ENCODE results near the gene MRPS24. TPM values are rescaled to one million over a fixed set of nuclear protein-coding genes. Genes with fewer than 3 reads are reported as not detected.
"Not testable (repeated sequence)": the region's sequence is repeated elsewhere in the genome, so short reads cannot be mapped to it uniquely, and the experiment has no call there.

The MRPS24 gene
- total RNA-seq, 1 donor from 2014 or later = 118 TPM

GRCh38 chr7:43847496-43847895 lies 21.8 kb downstream of the MRPS24 start:
- DNase-seq (ENCODE audit: low spot score) = no peak
- no peak overlapping the region for H3K4me3 Mint-ChIP-seq
- intact Hi-C loops (cut with micrococcal nuclease) = no loop called here
- H3K27me3 Mint-ChIP-seq (ENCODE audit: insufficient read depth) = peaks cover 3% of the 10 kb centered on the region
- H3K4me1 Mint-ChIP-seq (ENCODE audit: low read depth) = no peaks in the 10 kb centered on the region
- no peaks in the 10 kb centered on the region for H3K9me3 Mint-ChIP-seq
- no peak overlapping the region for H3K27ac Mint-ChIP-seq
- no peaks in the 10 kb centered on the region for H3K36me3 Mint-ChIP-seq (ENCODE audit: low read depth)

DNA sequence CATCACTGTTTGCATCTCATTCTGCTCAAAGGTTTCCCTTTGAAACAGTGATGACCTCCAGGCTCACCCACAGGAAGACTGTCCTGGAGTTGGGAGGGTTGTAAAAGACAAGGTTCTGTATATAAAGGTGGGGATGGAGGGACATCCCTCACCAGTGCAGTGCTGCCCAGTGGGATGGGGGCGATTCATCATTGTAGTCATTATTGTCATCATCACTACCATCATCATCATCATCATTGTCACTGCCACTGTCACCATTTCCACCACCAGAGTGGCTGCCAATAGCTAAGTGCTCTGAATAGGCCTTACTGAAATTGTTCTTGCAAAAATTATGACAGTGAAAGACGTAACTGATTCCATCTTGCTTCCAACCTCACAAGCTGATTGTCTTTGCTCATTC lies 24.7 kb downstream of the MRPS24 start:
- intact Hi-C loops (cut with micrococcal nuclease) = no loop called here
- no peak for DNase-seq (ENCODE audit: low spot score)

DNA sequence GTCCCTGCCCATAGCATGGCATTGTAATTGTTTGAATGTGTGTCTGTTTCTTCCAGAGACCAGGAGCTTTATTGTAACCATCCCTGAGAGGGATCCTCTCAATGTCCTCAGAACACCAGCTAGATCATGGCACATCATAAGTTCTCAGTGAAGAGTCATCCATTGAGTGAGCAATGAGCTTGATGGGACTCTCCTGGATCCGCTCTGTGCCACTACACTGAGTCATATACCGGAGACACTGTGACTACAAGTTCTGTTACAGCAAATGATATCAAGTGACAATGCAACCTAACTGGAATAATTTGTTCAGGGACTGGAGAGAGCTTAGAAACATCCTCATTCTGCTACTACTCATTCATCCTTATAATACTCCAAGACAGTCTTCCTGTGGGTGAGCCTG lies 25.1 kb downstream of the MRPS24 start:
- no peaks in the 10 kb centered on the region for H3K36me3 Mint-ChIP-seq (ENCODE audit: low read depth)
- no peaks in the 10 kb centered on the region for H3K4me1 Mint-ChIP-seq (ENCODE audit: low read depth)
- no peaks in the 10 kb centered on the region for H3K9me3 Mint-ChIP-seq
- no peak overlapping the region for H3K4me3 Mint-ChIP-seq
- H3K27ac Mint-ChIP-seq = no peak overlapping the region
- peaks cover 3% of the 10 kb centered on the region for H3K27me3 Mint-ChIP-seq (ENCODE audit: insufficient read depth)
- no peak for DNase-seq (ENCODE audit: low spot score)
- intact Hi-C loops (cut with micrococcal nuclease) = no loop called here

More for the DNA sequence above, 24.7 kb downstream of the MRPS24 start:
- H3K27me3 Mint-ChIP-seq (ENCODE audit: insufficient read depth) = peaks cover 3% of the 10 kb centered on the region
- H3K4me3 Mint-ChIP-seq = no peak overlapping the region
- H3K4me1 Mint-ChIP-seq (ENCODE audit: low read depth) = no peaks in the 10 kb centered on the region
- no peaks in the 10 kb centered on the region for H3K36me3 Mint-ChIP-seq (ENCODE audit: low read depth)
- H3K27ac Mint-ChIP-seq = no peak overlapping the region
- no peaks in the 10 kb centered on the region for H3K9me3 Mint-ChIP-seq

DNA sequence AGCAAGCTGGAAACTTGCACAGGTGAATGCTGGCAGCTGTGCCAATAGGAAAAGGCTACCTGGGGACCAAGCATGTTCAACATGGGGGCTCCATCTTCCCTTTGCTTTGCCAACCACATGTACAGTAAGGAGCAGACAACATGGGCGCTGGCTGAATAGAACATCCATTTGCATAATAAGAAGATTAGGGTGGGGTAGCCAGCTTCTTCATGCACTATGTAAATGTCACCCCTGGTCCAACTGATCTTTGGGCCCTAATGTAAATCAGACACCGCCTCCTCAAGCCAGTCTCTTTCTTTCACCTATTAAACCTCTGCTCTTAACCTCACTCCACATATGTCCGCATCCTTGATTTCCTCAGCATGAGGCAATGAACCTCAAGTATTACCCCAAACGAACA lies 26.0 kb downstream of the MRPS24 start:
- Mint-ChIP-seq H3K36me3 (ENCODE audit: low read depth) (no peaks in the 10 kb centered on the region), H3K9me3 (no peaks in the 10 kb centered on the region), H3K4me3 (no peak overlapping the region), H3K27ac (no peak overlapping the region), H3K4me1 (ENCODE audit: low read depth) (no peaks in the 10 kb centered on the region), H3K27me3 (ENCODE audit: insufficient read depth) (peaks cover 5% of the 10 kb centered on the region)
- DNase-seq (ENCODE audit: low spot score) = no peak
- intact Hi-C loops (cut with micrococcal nuclease) = no loop called here

DNA sequence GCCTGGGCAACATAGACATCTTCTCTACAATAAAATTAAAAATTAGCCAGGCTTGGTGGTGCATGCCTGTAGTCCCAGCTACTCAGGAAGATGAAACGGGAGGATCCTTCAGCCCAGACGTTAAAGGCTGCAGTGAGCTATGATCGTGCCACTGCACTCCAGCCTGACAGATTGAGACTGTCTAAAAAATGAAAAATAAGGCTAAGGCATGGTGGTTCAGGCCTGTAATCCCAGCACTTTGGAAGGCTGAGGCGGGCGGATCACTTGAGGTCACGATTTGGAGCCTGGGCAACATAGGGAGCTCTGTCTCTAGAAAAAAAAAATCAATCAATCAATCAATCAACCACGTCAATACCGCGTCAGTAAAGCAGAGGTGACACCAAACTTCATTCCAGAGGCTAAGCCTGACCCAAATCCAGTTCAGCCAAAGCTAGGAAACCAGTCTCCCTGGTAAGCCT lies 31.1 kb downstream of the MRPS24 start:
- peaks cover 16% of the 10 kb centered on the region for H3K4me1 Mint-ChIP-seq (ENCODE audit: low read depth)
- no peak for DNase-seq (ENCODE audit: low spot score)
- no peaks in the 10 kb centered on the region for H3K36me3 Mint-ChIP-seq (ENCODE audit: low read depth)
- H3K27me3 Mint-ChIP-seq (ENCODE audit: insufficient read depth) = peaks cover 4% of the 10 kb centered on the region
- no peak overlapping the region for H3K4me3 Mint-ChIP-seq
- H3K9me3 Mint-ChIP-seq = peaks cover 7% of the 10 kb centered on the region
- no peak overlapping the region for H3K27ac Mint-ChIP-seq
- intact Hi-C loops (cut with micrococcal nuclease) = loop anchor here (1.0 to 10.0 kb wide), 9 partner anchors 109 to 1896 kb away; partner anchors contain the start of gene COA1

- H3K36me3 Mint-ChIP-seq (ENCODE audit: low read depth) = no peaks in the 10 kb centered on the region
- H3K9me3 Mint-ChIP-seq = peaks cover 17% of the 10 kb centered on the region
- H3K27ac Mint-ChIP-seq = peak overlapping the region; percentile 78
- intact Hi-C loops (cut with micrococcal nuclease) = loop anchor here (1.0 to 10.0 kb wide), 7 partner anchors 34 to 1892 kb away; partner anchors contain the start of genes COA1 and MRPS24
- peak; percentile 24 for DNase-seq (ENCODE audit: low spot score)
- H3K27me3 Mint-ChIP-seq (ENCODE audit: insufficient read depth) = peaks cover 2% of the 10 kb centered on the region
- H3K4me1 Mint-ChIP-seq (ENCODE audit: low read depth) = peaks cover 16% of the 10 kb centered on the region
- H3K4me3 Mint-ChIP-seq = peak overlapping the region; percentile 73
Measured at GRCh38 chr7:43834463-43835251, 34.7 kb downstream of the MRPS24 start.

- H3K27ac Mint-ChIP-seq; H3K4me3 Mint-ChIP-seq; DNase-seq (ENCODE audit: low spot score); H3K36me3 Mint-ChIP-seq (ENCODE audit: low read depth): not testable (repeated sequence)
- intact Hi-C loops (cut with micrococcal nuclease) = loop anchor here (10.0 kb wide), 2 partner anchors 526 to 756 kb away; no protein-coding TSS in a partner anchor
- H3K9me3 Mint-ChIP-seq = peaks cover 17% of the 10 kb centered on the region
- peaks cover 17% of the 10 kb centered on the region for H3K27me3 Mint-ChIP-seq (ENCODE audit: insufficient read depth)
- peaks cover 16% of the 10 kb centered on the region for H3K4me1 Mint-ChIP-seq (ENCODE audit: low read depth)
Measured at GRCh38 chr7:43830917-43831316, 38.4 kb downstream of the MRPS24 start.

DNA sequence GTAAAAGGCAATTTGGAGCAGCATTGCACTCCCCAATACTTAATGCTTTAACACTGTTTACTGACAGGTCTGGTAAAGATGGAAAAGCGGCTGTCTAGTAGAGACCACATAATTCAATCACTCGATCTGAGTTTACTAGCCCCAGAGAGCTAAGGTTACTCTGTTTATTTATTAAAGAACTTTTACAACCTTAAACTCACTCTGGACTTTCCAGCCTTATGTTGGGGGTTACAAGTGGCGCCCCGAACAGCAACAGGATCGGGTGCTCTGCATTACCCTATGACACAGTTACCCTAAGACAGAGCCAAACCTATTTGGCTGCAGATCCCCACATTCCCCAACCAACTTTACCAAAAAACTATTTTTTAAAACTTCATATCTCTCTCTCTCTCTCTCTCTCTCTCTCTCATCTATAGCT lies 43.9 kb downstream of the MRPS24 start:
- H3K9me3 Mint-ChIP-seq = no peaks in the 10 kb centered on the region
- H3K4me1 Mint-ChIP-seq (ENCODE audit: low read depth) = no peaks in the 10 kb centered on the region
- H3K27me3 Mint-ChIP-seq (ENCODE audit: insufficient read depth) = peaks cover 45% of the 10 kb centered on the region
- intact Hi-C loops (cut with micrococcal nuclease) = loop anchor here (2.0 kb wide), 1 partner anchor 15 kb away; no protein-coding TSS in a partner anchor
- no peak for DNase-seq (ENCODE audit: low spot score)
- H3K27ac Mint-ChIP-seq = no peak overlapping the region
- H3K4me3 Mint-ChIP-seq = no peak overlapping the region
- no peaks in the 10 kb centered on the region for H3K36me3 Mint-ChIP-seq (ENCODE audit: low read depth)

DNA sequence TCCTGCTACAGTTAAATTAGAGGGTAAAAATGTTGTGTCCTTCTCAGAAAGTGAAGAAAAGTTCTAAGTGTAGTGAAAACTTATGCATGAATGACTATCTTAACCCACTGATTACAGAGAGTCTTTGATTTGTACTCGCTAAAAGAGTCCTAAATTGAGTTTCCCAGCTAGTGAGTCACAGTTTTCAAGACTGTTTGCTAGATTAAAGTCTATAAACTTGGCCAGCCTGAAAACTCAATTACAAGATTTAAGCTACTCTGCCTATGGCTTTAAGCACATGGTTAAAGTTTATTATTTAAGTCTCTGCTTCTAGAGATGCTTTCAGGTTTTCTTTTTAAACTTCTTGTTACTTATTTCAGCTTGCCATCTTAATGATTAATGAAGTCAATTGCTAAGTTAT lies 44.4 kb downstream of the MRPS24 start:
- H3K27me3 Mint-ChIP-seq (ENCODE audit: insufficient read depth) = peaks cover 50% of the 10 kb centered on the region
- H3K4me1 Mint-ChIP-seq (ENCODE audit: low read depth) = no peaks in the 10 kb centered on the region
- H3K36me3 Mint-ChIP-seq (ENCODE audit: low read depth) = no peaks in the 10 kb centered on the region
- H3K4me3 Mint-ChIP-seq = no peak overlapping the region
- no peak for DNase-seq (ENCODE audit: low spot score)
- intact Hi-C loops (cut with micrococcal nuclease) = loop anchor here (2.0 kb wide), 1 partner anchor 14 kb away; no protein-coding TSS in a partner anchor
- H3K27ac Mint-ChIP-seq = no peak overlapping the region
- no peaks in the 10 kb centered on the region for H3K9me3 Mint-ChIP-seq

GRCh38 chr7:43824513-43824912 lies 44.8 kb downstream of the MRPS24 start:
- not testable (repeated sequence) for H3K4me1 Mint-ChIP-seq (ENCODE audit: low read depth); H3K4me3 Mint-ChIP-seq; H3K36me3 Mint-ChIP-seq (ENCODE audit: low read depth); H3K27ac Mint-ChIP-seq; H3K9me3 Mint-ChIP-seq; DNase-seq (ENCODE audit: low spot score)
- peaks cover 53% of the 10 kb centered on the region for H3K27me3 Mint-ChIP-seq (ENCODE audit: insufficient read depth)
- intact Hi-C loops (cut with micrococcal nuclease) = loop anchor here (2.0 kb wide), 1 partner anchor 14 kb away; no protein-coding TSS in a partner anchor

DNA sequence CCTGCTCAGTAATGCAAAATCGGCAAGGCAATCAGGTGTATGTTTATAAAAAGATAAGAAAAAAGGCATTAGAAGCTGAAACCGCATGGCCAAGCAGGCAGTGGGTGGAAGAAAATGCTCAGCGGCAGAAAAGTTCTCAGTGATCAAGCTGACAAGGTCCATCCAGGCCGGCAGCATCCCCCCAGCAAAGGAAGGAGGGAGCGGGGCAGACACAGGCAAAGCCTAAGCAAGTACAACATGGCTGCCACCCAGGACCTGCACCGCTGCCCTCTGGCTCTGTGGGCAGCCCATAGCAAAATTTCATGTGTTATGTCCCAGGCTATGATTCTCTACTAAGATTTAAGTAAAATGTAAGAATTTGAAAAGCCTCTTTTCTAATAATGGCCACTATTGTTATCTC lies 45.4 kb downstream of the MRPS24 start:
- Mint-ChIP-seq H3K9me3 (no peaks in the 10 kb centered on the region), H3K27ac (no peak overlapping the region), H3K36me3 (ENCODE audit: low read depth) (no peaks in the 10 kb centered on the region), H3K27me3 (ENCODE audit: insufficient read depth) (peaks cover 55% of the 10 kb centered on the region), H3K4me3 (no peak overlapping the region), H3K4me1 (ENCODE audit: low read depth) (no peaks in the 10 kb centered on the region)
- DNase-seq (ENCODE audit: low spot score) = no peak
- intact Hi-C loops (cut with micrococcal nuclease) = loop anchor here (2.0 kb wide), 1 partner anchor 13 kb away; no protein-coding TSS in a partner anchor

GRCh38 chr7:43823425-43823824 lies 45.9 kb downstream of the MRPS24 start:
- H3K36me3 Mint-ChIP-seq (ENCODE audit: low read depth); H3K27ac Mint-ChIP-seq; DNase-seq (ENCODE audit: low spot score); H3K4me1 Mint-ChIP-seq (ENCODE audit: low read depth); H3K4me3 Mint-ChIP-seq; H3K9me3 Mint-ChIP-seq; intact Hi-C loops (cut with micrococcal nuclease): not testable (repeated sequence)
- peaks cover 49% of the 10 kb centered on the region for H3K27me3 Mint-ChIP-seq (ENCODE audit: insufficient read depth)

Data from activated T-helper 1 cell treated with anti-CD3 and anti-CD28 coated beads, Interleukin-12 subunit alpha, Interleukin-12 subunit beta, Interleukin-2, Interleukin-4 antibody, amounts not matched to agents 30 ng/mL and 10 ng/mL and 1 ng/mL, durations not matched to agents 14 hours and 24 hours and 36 hours (primary cell).